Activated CD8-positive, alpha-beta memory T cell treated with anti-CD3 and anti-CD28 coated beads, Interleukin-2, amount 50 U/mL, for 48 hours (primary cell): ENCODE measurements around the gene ASCL4.
"Not testable (repeated sequence)": the region's sequence is repeated elsewhere in the genome, so short reads cannot be mapped to it uniquely, and the experiment has no call there.

Experiments used
- DNase-seq: peaks from one replicate; pipeline ENCODE4 v3.0.0-alpha.2; 2020

ASCL4 gene

DNA sequence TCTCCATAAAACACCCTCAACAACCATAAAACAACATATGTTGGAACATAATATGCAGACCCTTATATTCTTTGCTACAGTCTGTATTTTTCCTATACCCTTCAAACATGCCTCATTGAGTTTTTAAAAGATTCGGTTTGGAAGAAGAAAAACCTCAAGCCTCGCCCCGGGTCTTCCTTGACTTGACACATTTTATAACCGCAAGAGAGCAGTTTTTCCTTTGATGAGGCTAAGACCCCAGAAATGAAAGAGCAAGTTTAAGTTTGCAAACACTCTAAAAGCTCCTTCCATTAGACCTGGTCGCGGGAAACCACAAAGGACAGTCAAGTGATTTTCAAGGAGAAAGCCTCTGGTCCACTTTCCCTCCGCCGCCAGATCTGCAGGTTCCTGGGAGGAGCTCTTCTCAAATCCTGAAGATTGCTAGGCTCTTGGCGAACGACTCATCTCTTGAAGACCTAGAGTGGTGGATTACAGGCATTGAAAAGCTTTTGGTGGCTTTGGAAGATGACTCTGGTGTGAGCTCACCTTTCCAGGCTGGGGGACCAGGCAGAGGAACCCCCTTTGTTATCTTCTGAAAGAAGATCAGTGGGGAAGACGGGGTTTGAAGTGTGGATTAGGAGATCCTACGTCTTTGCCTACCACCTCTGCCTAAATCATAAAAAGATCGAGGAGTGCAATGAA is at the start of gene ASCL4:
TSS of gene ASCL4 (plus strand) at position 356 of the 681 bp plus-strand sequence. CDS start 515 bp downstream, outside the sequence.
- no peak for DNase-seq

DNA sequence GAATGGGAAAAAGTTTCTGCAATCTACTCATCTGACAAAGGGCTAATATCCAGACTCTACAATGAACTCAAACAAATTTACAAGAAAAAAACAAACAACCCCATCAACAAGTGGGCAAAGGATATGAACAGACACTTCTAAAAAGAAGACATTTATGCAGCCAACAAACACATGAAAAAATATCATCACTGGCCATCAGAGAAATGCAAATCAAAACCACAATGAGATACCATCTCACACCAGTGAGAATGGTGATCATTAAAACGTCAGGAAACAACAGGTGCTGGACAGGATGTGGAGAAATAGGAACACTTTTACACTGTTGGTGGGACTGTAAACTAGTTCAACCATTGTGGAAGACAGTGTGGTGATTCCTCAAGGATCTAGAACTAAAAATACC is 47.2 kb upstream of the ASCL4 start:
- not testable (repeated sequence) for DNase-seq

DNA sequence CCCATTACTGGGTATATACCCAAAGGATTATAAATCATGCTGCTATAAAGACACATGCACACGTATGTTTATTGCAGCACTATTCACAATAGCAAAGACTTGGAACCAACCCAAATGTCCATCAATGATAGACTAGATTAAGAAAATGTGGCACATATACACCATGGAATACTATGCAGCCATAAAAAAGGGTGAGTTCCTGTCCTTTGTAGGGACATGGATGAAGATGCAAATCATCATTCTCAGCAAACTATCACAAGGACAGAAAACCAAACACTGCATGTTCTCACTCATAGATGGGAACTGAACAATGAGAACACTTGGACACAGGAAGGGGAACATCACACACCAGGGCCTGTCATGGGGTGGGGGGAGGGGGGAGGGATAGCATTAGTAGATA is 46.8 kb upstream of the ASCL4 start:
- not testable (repeated sequence) for DNase-seq

- no peak for DNase-seq
These were observed 43.7 kb upstream of the ASCL4 start for GRCh38 chr12:107730618-107731341.

GRCh38 chr12:107731366-107731765 is 43.1 kb upstream of the ASCL4 start:
- no peak for DNase-seq

DNA sequence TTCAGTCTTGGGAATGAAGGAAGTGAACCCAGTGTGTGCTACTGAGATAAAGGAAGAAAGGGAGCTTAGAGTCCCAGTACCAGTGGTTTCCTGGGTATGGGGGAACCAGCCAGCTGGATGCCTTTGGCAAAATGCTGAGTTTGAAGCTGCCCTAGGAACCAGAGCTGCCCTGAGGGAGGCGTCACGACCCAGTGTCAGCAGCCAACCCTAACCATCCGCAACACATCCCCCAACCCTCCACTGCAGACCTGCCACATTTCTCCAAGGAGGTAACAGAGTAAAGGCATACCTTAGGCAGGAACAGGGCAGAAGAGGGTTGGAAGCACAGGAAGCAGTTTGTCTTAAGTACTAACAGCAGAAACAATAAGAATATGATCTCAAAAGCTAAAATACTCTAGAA is 42.1 kb upstream of the ASCL4 start:
- DNase-seq = no peak

DNA sequence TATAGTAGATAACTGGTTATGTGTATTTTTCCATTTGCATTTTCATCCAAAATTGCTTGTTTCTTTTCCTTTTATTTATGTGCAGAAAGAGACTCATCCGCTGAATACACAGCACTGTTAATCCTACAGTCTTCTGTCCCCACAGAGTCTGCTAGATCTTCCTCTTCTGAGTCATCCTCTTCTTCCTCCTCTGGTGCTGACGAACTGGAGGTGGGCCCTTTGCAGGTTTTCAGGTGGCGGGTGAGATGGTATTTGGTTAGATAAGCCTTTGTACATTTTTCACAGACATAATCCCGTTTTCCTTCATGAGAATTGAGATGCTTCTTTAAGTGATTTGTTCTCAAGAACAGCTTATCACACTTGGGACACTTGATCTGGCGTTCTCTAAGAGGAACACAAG is 40.4 kb upstream of the ASCL4 start:
- DNase-seq = no peak

- DNase-seq = no peak
These were observed 38.7 kb upstream of the ASCL4 start for GRCh38 chr12:107735763-107736162.

GRCh38 chr12:107736914-107737313 is 37.6 kb upstream of the ASCL4 start:
- DNase-seq = no peak

DNA sequence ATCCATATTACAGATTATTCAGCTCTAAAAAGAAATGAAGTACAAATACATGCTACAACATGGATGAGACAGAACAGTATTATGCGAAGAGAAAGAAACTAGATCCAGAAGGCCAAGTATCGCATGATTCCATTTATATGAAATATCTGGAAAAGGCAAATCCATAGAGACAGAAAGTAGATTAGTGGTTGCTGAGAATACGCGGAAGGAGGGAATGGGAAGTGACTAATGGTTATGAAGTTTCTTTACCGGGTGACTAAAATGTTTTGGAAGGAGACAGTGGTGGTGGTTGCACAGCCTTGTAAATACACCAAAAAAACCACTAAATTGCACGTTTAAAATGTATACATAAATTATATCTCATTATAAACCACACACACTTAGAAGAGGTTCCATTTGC is 26.0 kb upstream of the ASCL4 start:
- no peak for DNase-seq

DNA sequence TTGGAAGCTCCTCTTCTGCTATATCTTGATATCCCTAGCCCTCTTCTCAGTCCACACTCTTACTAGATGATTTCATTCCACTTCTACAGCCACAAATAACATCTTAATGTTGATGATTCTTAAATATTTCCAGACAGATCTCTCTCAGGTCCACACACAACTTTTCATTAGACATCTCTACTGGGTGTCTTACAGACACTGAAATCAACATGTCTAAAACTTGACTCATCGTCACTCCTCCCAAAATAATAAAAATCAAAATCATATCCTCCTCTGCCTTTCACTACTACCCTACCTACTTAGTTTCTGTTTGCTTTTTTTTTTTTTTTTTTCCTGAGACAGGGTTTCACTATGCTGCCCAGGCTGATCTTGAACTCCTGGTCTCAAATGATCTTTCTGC is 25.4 kb upstream of the ASCL4 start:
- no peak for DNase-seq

- no peak for DNase-seq
These were observed 15.1 kb upstream of the ASCL4 start for GRCh38 chr12:107759410-107759809.

GRCh38 chr12:107760207-107760808 is 14.2 kb upstream of the ASCL4 start:
- peak; percentile 71 for DNase-seq

GRCh38 chr12:107760809-107761501 is 13.5 kb upstream of the ASCL4 start, which contains the start of gene PRDM4:
PRDM4 (minus strand) TSS chr12:107761137; CDS start chr12:107760515, 622 bp downstream.
- DNase-seq = peak; percentile 92

DNA sequence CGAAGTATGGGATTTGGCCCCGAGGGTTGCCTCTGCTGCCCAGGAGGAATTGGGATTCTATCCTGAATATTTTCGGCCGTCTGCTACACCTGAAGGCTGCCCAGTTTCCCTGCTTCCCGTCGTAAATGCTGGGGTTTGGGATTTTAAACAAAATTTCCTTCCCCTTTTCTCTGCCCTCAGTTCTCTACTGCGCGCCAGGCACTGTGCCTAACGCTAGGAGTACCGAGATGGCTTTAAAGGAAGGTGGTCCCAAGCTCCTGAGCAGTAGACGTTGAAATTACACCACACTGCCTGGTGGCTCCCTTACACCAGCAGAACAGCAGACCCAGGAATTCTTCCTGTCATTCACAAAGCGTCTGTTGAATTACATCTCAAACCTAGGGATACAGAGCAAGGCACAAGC is 13.0 kb upstream of the ASCL4 start:
- no peak for DNase-seq

GRCh38 chr12:107762874-107763273 is 11.6 kb upstream of the ASCL4 start:
- DNase-seq = no peak

GRCh38 chr12:107764626-107765025 is 9.9 kb upstream of the ASCL4 start:
- DNase-seq = no peak

GRCh38 chr12:107765316-107765715 is 9.2 kb upstream of the ASCL4 start:
- DNase-seq = no peak

- DNase-seq = no peak
These were observed 7.0 kb upstream of the ASCL4 start for GRCh38 chr12:107767466-107767865.

GRCh38 chr12:107775093-107775721 is 703 bp downstream of the ASCL4 start:
- peak; percentile 59 for DNase-seq

GRCh38 chr12:107776171-107776570 is 1.7 kb downstream of the ASCL4 start:
- DNase-seq = no peak

DNA sequence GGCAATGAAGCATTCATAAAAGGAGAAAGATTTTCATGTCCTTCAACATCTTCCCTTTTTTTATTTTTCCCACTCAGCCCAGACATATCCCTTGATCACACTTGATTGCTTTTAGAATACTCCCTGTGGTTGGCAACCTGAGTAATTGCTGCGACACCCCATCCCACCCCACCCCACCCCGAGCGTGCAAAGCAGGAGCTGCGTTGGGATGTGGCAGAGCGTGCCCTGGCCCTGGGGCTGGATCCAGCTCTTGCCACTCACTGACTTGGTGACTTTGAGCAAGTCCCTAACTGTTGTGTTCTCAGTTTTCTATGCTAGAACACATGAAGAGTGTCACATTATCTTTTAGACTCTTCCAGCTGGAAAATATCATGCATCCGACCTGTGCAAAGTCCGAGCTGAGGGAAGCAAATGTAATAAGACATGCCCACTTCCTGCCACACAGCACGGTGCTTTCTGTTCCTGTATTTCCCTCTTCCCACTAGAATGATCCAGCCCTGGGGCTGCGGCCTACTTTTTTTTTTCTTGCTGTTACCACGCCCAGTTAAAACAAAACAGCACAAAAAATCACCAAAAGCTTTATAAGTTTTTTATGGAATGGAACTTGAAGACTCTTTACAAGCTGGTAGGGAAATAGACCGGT is 4.0 kb downstream of the ASCL4 start:
- no peak for DNase-seq
